IgD-negative memory B cell (primary cell): Measurements from ENCODE around the gene PRRG1. TPM values are rescaled to one million over a fixed set of nuclear protein-coding genes. Genes with fewer than 3 reads are reported as not detected.
"Not testable (repeated sequence)": the region's sequence is repeated elsewhere in the genome, so short reads cannot be mapped to it uniquely, and the experiment has no call there.

ENCODE experiments used
- H3K27ac Mint-ChIP-seq, 3 donors: one replicate each; pipeline ENCODE4 v1.8.0; 2020 to 2022; ENCODE audit warnings: mild to moderate bottlenecking in 3 of 3, mixed read lengths in 3 of 3, moderate library complexity in 1 of 3
- H3K27me3 Mint-ChIP-seq: one replicate; pipeline ENCODE4 v1.8.0; 2021; ENCODE audit warnings: mixed read lengths
- H3K36me3 Mint-ChIP-seq: one replicate; pipeline ENCODE4 v1.8.0; 2020; ENCODE audit warnings: mild to moderate bottlenecking, mixed read lengths
- H3K4me1 Mint-ChIP-seq, 3 donors: one replicate each; pipeline ENCODE4 v1.8.0; 2020 to 2022; ENCODE audit warnings: mixed read lengths in 3 of 3, mild to moderate bottlenecking in 1 of 3
- H3K4me3 Mint-ChIP-seq, 4 donors: one replicate each; pipeline ENCODE4 v1.8.0; 2020 to 2022; ENCODE audit warnings: mild to moderate bottlenecking in 4 of 4, mixed read lengths in 4 of 4, moderate library complexity in 3 of 4
- H3K9me3 Mint-ChIP-seq, 3 donors: one replicate each; pipeline ENCODE4 v1.8.0; 2020 to 2021; ENCODE audit warnings: mixed read lengths in 3 of 3, mild to moderate bottlenecking in 1 of 3
- polyA plus RNA-seq: library from polyadenylated mRNA; unstranded; fragments of 300-500 nt; fragmentation: Illumina TruSeq; gene quantifications from one replicate; pipeline ENCODE4 v1.2.3, GENCODE V29; 2021

PRRG1 gene
- polyA plus RNA-seq, 1 donor from 2014 or later, result not detected

GRCh38 chrX:37420185-37420584 lies 71.0 kb downstream of the PRRG1 start:
- H3K36me3 Mint-ChIP-seq, result no peaks in the 10 kb centered on the region
- H3K27me3 Mint-ChIP-seq, result no peaks in the 10 kb centered on the region
- no peaks in the 10 kb centered on the region for H3K9me3 Mint-ChIP-seq
- H3K27ac Mint-ChIP-seq, result no peak overlapping the region
- no peaks in the 10 kb centered on the region for H3K4me1 Mint-ChIP-seq
- no peak overlapping the region for H3K4me3 Mint-ChIP-seq

- no peaks in the 10 kb centered on the region for H3K9me3 Mint-ChIP-seq
- no peaks in the 10 kb centered on the region for H3K4me1 Mint-ChIP-seq
- no peak overlapping the region for H3K4me3 Mint-ChIP-seq
- H3K27me3 Mint-ChIP-seq, result no peaks in the 10 kb centered on the region
- H3K36me3 Mint-ChIP-seq, result no peaks in the 10 kb centered on the region
- H3K27ac Mint-ChIP-seq, result no peak overlapping the region
Observed at GRCh38 chrX:37420756-37421155, 71.6 kb downstream of the PRRG1 start.

GRCh38 chrX:37424000-37424429 lies 74.9 kb downstream of the PRRG1 start:
- Mint-ChIP-seq H3K9me3 (no peaks in the 10 kb centered on the region), H3K27me3 (no peaks in the 10 kb centered on the region), H3K4me3 (no peak overlapping the region), H3K4me1 (no peaks in the 10 kb centered on the region), H3K27ac (no peak overlapping the region), H3K36me3 (no peaks in the 10 kb centered on the region)

GRCh38 chrX:37425370-37425769 lies 76.2 kb downstream of the PRRG1 start:
- no peak overlapping the region for H3K27ac Mint-ChIP-seq
- H3K9me3 Mint-ChIP-seq, result peaks cover 0 to 3% (median 0%) of the 10 kb centered on the region in 3 donors
- H3K4me1 Mint-ChIP-seq, result no peaks in the 10 kb centered on the region
- no peaks in the 10 kb centered on the region for H3K36me3 Mint-ChIP-seq
- no peak overlapping the region for H3K4me3 Mint-ChIP-seq
- H3K27me3 Mint-ChIP-seq, result no peaks in the 10 kb centered on the region

- H3K4me3 Mint-ChIP-seq, H3K27me3 Mint-ChIP-seq, H3K36me3 Mint-ChIP-seq, H3K9me3 Mint-ChIP-seq, H3K27ac Mint-ChIP-seq, H3K4me1 Mint-ChIP-seq: not testable (repeated sequence)
Observed at GRCh38 chrX:37428962-37429361, 79.8 kb downstream of the PRRG1 start.

- Mint-ChIP-seq H3K4me3 (no peak overlapping the region), H3K9me3 (peaks cover 0 to 3% (median 0%) of the 10 kb centered on the region in 3 donors), H3K27ac (no peak overlapping the region), H3K27me3 (peaks cover 5% of the 10 kb centered on the region), H3K4me1 (no peaks in the 10 kb centered on the region), H3K36me3 (no peaks in the 10 kb centered on the region)
Observed at GRCh38 chrX:37434362-37434761, 85.2 kb downstream of the PRRG1 start.

- H3K27me3 Mint-ChIP-seq, result peaks cover 6% of the 10 kb centered on the region
- H3K4me1 Mint-ChIP-seq, result no peaks in the 10 kb centered on the region
- no peak overlapping the region for H3K4me3 Mint-ChIP-seq
- H3K36me3 Mint-ChIP-seq, result no peaks in the 10 kb centered on the region
- no peak overlapping the region for H3K27ac Mint-ChIP-seq
- H3K9me3 Mint-ChIP-seq, result peaks cover 0 to 5% (median 0%) of the 10 kb centered on the region in 3 donors
Observed at GRCh38 chrX:37437160-37437559, 88.0 kb downstream of the PRRG1 start.

GRCh38 chrX:37441377-37441776 lies 92.2 kb downstream of the PRRG1 start:
- peak overlapping the region in 1 of 3 donors; percentile 76 for H3K27ac Mint-ChIP-seq
- no peaks in the 10 kb centered on the region for H3K36me3 Mint-ChIP-seq
- no peaks in the 10 kb centered on the region for H3K4me1 Mint-ChIP-seq
- H3K27me3 Mint-ChIP-seq, result peaks cover 4% of the 10 kb centered on the region
- peaks cover 0 to 5% (median 0%) of the 10 kb centered on the region in 3 donors for H3K9me3 Mint-ChIP-seq
- no peak overlapping the region for H3K4me3 Mint-ChIP-seq

GRCh38 chrX:37445182-37445581 lies 96.0 kb downstream of the PRRG1 start:
- no peak overlapping the region for H3K27ac Mint-ChIP-seq
- H3K4me1 Mint-ChIP-seq, result no peaks in the 10 kb centered on the region
- H3K4me3 Mint-ChIP-seq, result no peak overlapping the region
- H3K9me3 Mint-ChIP-seq, result peaks cover 0 to 5% (median 2%) of the 10 kb centered on the region in 3 donors
- peaks cover 1% of the 10 kb centered on the region for H3K27me3 Mint-ChIP-seq
- H3K36me3 Mint-ChIP-seq, result no peaks in the 10 kb centered on the region

GRCh38 chrX:37453821-37454220 lies 104.7 kb downstream of the PRRG1 start:
- peaks cover 0 to 1% (median 0%) of the 10 kb centered on the region in 3 donors for H3K4me1 Mint-ChIP-seq
- peaks cover 1% of the 10 kb centered on the region for H3K27me3 Mint-ChIP-seq
- no peak overlapping the region for H3K4me3 Mint-ChIP-seq
- H3K27ac Mint-ChIP-seq, result peak overlapping the region in 1 of 3 donors; percentile 76
- H3K36me3 Mint-ChIP-seq, result no peaks in the 10 kb centered on the region
- H3K9me3 Mint-ChIP-seq, result no peaks in the 10 kb centered on the region

- Mint-ChIP-seq H3K4me1 (peaks cover 0 to 1% (median 0%) of the 10 kb centered on the region in 3 donors), H3K9me3 (no peaks in the 10 kb centered on the region), H3K27me3 (peaks cover 1% of the 10 kb centered on the region), H3K36me3 (no peaks in the 10 kb centered on the region), H3K27ac (peak overlapping the region in 1 of 3 donors; percentile 76), H3K4me3 (no peak overlapping the region)
Observed at GRCh38 chrX:37454537-37455285, 105.5 kb downstream of the PRRG1 start.

- Mint-ChIP-seq H3K9me3 (peaks cover 0 to 2% (median 0%) of the 10 kb centered on the region in 3 donors), H3K36me3 (no peaks in the 10 kb centered on the region), H3K4me3 (no peak overlapping the region), H3K4me1 (peaks cover 0 to 1% (median 0%) of the 10 kb centered on the region in 3 donors), H3K27ac (no peak overlapping the region), H3K27me3 (peaks cover 1% of the 10 kb centered on the region)
Observed at GRCh38 chrX:37455381-37455780, 106.2 kb downstream of the PRRG1 start.

GRCh38 chrX:37460285-37460684 lies 111.1 kb downstream of the PRRG1 start:
- not testable (repeated sequence) for H3K27ac Mint-ChIP-seq, H3K4me3 Mint-ChIP-seq, H3K36me3 Mint-ChIP-seq, H3K4me1 Mint-ChIP-seq, H3K27me3 Mint-ChIP-seq, H3K9me3 Mint-ChIP-seq

- H3K36me3 Mint-ChIP-seq, result no peaks in the 10 kb centered on the region
- no peaks in the 10 kb centered on the region for H3K4me1 Mint-ChIP-seq
- no peak overlapping the region for H3K4me3 Mint-ChIP-seq
- H3K27ac Mint-ChIP-seq, result no peak overlapping the region
- peaks cover 0 to 4% (median 0%) of the 10 kb centered on the region in 3 donors for H3K9me3 Mint-ChIP-seq
- peaks cover 4% of the 10 kb centered on the region for H3K27me3 Mint-ChIP-seq
Observed at GRCh38 chrX:37462346-37462745, 113.2 kb downstream of the PRRG1 start.

GRCh38 chrX:37468124-37468739 lies 119.1 kb downstream of the PRRG1 start:
- Mint-ChIP-seq H3K36me3 (no peaks in the 10 kb centered on the region), H3K27me3 (peaks cover 6% of the 10 kb centered on the region), H3K4me3 (no peak overlapping the region), H3K27ac (no peak overlapping the region), H3K9me3 (no peaks in the 10 kb centered on the region), H3K4me1 (no peaks in the 10 kb centered on the region)

- Mint-ChIP-seq H3K9me3 (no peaks in the 10 kb centered on the region), H3K36me3 (no peaks in the 10 kb centered on the region), H3K27me3 (peaks cover 5% of the 10 kb centered on the region), H3K27ac (no peak overlapping the region), H3K4me1 (no peaks in the 10 kb centered on the region), H3K4me3 (no peak overlapping the region)
Observed at GRCh38 chrX:37470711-37471110, 121.5 kb downstream of the PRRG1 start.
